DND-41 (cell line): Measurements from ENCODE around the gene TRAF3IP3.

ENCODE experiments used
- ATAC-seq: fragments of 200-7000 bp; cut with Tn5 transposase; 3 replicates; pipeline ENCODE4 v1.9.1; 2021; ENCODE audit warnings: low read depth; ENCODE audit not compliant: insufficient read depth
- DNase-seq: peaks from one replicate; pipeline ENCODE4 v3.0.0-alpha.2; 2020
- H2AFZ ChIP-seq: 2 replicates; pipeline ENCODE4 v1.6.0; 2012; ENCODE audit warnings: low read depth, low read length
- H3K27ac ChIP-seq: 2 replicates; pipeline ENCODE4 v1.5.1; 2012; ENCODE audit warnings: low read length, inconsistent platforms
- H3K27me3 ChIP-seq: fragments of 200-600 bp; sonication (generic); 2 replicates; pipeline ENCODE4 v1.6.0; 2012; ENCODE audit warnings: low read length, mild to moderate bottlenecking, inconsistent platforms; ENCODE audit not compliant: insufficient read depth, poor library complexity
- H3K36me3 ChIP-seq: 2 replicates; pipeline ENCODE4 v1.5.1; 2012; ENCODE audit warnings: low read length, inconsistent platforms; ENCODE audit not compliant: insufficient read depth
- H3K4me1 ChIP-seq: 2 replicates; pipeline ENCODE4 v1.5.1; 2012; ENCODE audit warnings: mild to moderate bottlenecking, low read length; ENCODE audit not compliant: insufficient read depth
- H3K4me2 ChIP-seq: 2 replicates; pipeline ENCODE4 v1.6.0; 2012; ENCODE audit warnings: mild to moderate bottlenecking, moderate library complexity, low read length, inconsistent platforms; ENCODE audit not compliant: insufficient read depth
- H3K4me3 ChIP-seq, 2 experiments: fragments of 200-600 bp in 1 of 2; shearing (Covaris generic) in 1 of 2; 2 replicates each; pipeline ENCODE4 v1.5.1; 2012 to 2016; ENCODE audit warnings: inconsistent platforms in 2 of 2, low read length in 2 of 2, mild to moderate bottlenecking in 2 of 2, low read depth in 1 of 2, moderate library complexity in 1 of 2
- H3K79me2 ChIP-seq: 2 replicates; pipeline ENCODE4 v1.6.0; 2012; ENCODE audit warnings: low read length, inconsistent platforms; ENCODE audit not compliant: insufficient read depth
- H3K9ac ChIP-seq: 2 replicates; pipeline ENCODE4 v1.6.0; 2012; ENCODE audit warnings: low read depth, mild to moderate bottlenecking, inconsistent platforms, low read length, moderate library complexity
- H3K9me3 ChIP-seq: 2 replicates; pipeline ENCODE4 v1.5.1; 2012; ENCODE audit warnings: low read length, moderate library complexity, mild to moderate bottlenecking, inconsistent platforms; ENCODE audit not compliant: insufficient read depth, severe bottlenecking
- H4K20me1 ChIP-seq: 2 replicates; pipeline ENCODE4 v1.6.0; 2012; ENCODE audit warnings: low read length; ENCODE audit not compliant: insufficient read depth
- CTCF ChIP-seq: IDR thresholded peaks from 2 replicates; pipeline ENCODE4 v1.5.1; 2012; ENCODE audit warnings: borderline replicate concordance, low read length, moderate library complexity, mild to moderate bottlenecking; ENCODE audit not compliant: poor library complexity, severe bottlenecking; ENCODE audit errors: extremely low read depth
- EZH2 ChIP-seq: IDR thresholded peaks from 3 replicates; pipeline ENCODE4 v1.6.1; 2012; ENCODE audit warnings: borderline replicate concordance, low read depth, mild to moderate bottlenecking, moderate library complexity, low read length, inconsistent platforms; ENCODE audit not compliant: severe bottlenecking

TRAF3IP3 gene

GRCh38 chr1:209732725-209733124 lies 23.1 kb upstream of the TRAF3IP3 start:
- Histone ChIP-seq H3K36me3 (no peaks in the 10 kb centered on the region), H3K4me3 (no peak overlapping the region), H2AFZ (no peak overlapping the region), H3K27ac (no peak overlapping the region), H3K27me3 (no peaks in the 10 kb centered on the region), H3K9me3 (no peaks in the 10 kb centered on the region), H3K4me2 (no peak overlapping the region), H3K79me2 (no peaks in the 10 kb centered on the region), H3K9ac (no peak overlapping the region), H4K20me1 (no peaks in the 10 kb centered on the region), H3K4me1 (no peaks in the 10 kb centered on the region)
- DNase-seq (no peak), ATAC-seq (no peak)
- TF ChIP-seq CTCF (no peak), EZH2 (no peak)

- no peaks in the 10 kb centered on the region for H3K36me3 ChIP-seq
- no peaks in the 10 kb centered on the region for H3K9me3 ChIP-seq
- H4K20me1 ChIP-seq, result no peaks in the 10 kb centered on the region
- DNase-seq (no peak), ATAC-seq (no peak)
- H3K27ac ChIP-seq, result no peak overlapping the region
- H3K4me1 ChIP-seq, result no peaks in the 10 kb centered on the region
- no peaks in the 10 kb centered on the region for H3K79me2 ChIP-seq
- TF ChIP-seq CTCF (no peak), EZH2 (no peak)
- H3K4me2 ChIP-seq, result no peak overlapping the region
- no peak overlapping the region for H3K9ac ChIP-seq
- no peak overlapping the region for H2AFZ ChIP-seq
- H3K27me3 ChIP-seq, result no peaks in the 10 kb centered on the region
- no peak overlapping the region for H3K4me3 ChIP-seq
Measured at GRCh38 chr1:209733409-209734192, 22.3 kb upstream of the TRAF3IP3 start.

GRCh38 chr1:209736490-209737117 lies 19.2 kb upstream of the TRAF3IP3 start:
- H3K4me3 ChIP-seq, result no peak overlapping the region
- no peak overlapping the region for H3K4me2 ChIP-seq
- TF ChIP-seq CTCF (no peak), EZH2 (no peak)
- no peaks in the 10 kb centered on the region for H3K36me3 ChIP-seq
- H3K9me3 ChIP-seq, result no peaks in the 10 kb centered on the region
- DNase-seq (no peak), ATAC-seq (no peak)
- no peaks in the 10 kb centered on the region for H3K79me2 ChIP-seq
- H3K27ac ChIP-seq, result no peak overlapping the region
- no peaks in the 10 kb centered on the region for H3K27me3 ChIP-seq
- no peaks in the 10 kb centered on the region for H4K20me1 ChIP-seq
- H3K9ac ChIP-seq, result no peak overlapping the region
- no peaks in the 10 kb centered on the region for H3K4me1 ChIP-seq
- H2AFZ ChIP-seq, result no peak overlapping the region
